Measurements from ENCODE around the gene NMRK1. TPM values are rescaled to one million over a fixed set of nuclear protein-coding genes. Genes with fewer than 3 reads are reported as not detected.

The NMRK1 gene
- total RNA-seq, 1 donor from 2014 or later: 1.7 TPM

- Mint-ChIP-seq H3K4me3 (no peak overlapping the region), H3K9me3 (no peaks in the 10 kb centered on the region), H3K36me3 (no peaks in the 10 kb centered on the region), H3K27ac (no peak overlapping the region), H3K27me3 (ENCODE audit: insufficient read depth, low read depth) (no peaks in the 10 kb centered on the region), H3K4me1 (no peaks in the 10 kb centered on the region)
- H3K9me3 ChIP-seq (ENCODE audit: low read depth): no peaks in the 10 kb centered on the region
- H3K4me1 ChIP-seq: peaks cover 14% of the 10 kb centered on the region
- no peak overlapping the region for H2AFZ ChIP-seq (replicated peaks)
- TF ChIP-seq EZH2 (IDR thresholded peaks at IDR 0.05) (no peak), EZH2phosphoT487 (IDR thresholded peaks at IDR 0.05) (no peak)
- TF ChIP-seq, protein P1, sequence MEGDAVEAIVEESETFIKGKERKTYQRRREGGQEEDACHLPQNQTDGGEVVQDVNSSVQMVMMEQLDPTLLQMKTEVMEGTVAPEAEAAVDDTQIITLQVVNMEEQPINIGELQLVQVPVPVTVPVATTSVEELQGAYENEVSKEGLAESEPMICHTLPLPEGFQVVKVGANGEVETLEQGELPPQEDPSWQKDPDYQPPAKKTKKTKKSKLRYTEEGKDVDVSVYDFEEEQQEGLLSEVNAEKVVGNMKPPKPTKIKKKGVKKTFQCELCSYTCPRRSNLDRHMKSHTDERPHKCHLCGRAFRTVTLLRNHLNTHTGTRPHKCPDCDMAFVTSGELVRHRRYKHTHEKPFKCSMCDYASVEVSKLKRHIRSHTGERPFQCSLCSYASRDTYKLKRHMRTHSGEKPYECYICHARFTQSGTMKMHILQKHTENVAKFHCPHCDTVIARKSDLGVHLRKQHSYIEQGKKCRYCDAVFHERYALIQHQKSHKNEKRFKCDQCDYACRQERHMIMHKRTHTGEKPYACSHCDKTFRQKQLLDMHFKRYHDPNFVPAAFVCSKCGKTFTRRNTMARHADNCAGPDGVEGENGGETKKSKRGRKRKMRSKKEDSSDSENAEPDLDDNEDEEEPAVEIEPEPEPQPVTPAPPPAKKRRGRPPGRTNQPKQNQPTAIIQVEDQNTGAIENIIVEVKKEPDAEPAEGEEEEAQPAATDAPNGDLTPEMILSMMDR (IDR thresholded peaks at IDR 0.05): no peak
- no peak for DNase-seq (ENCODE audit: low spot score)
- no peaks in the 10 kb centered on the region for H3K79me2 ChIP-seq (ENCODE audit: low read depth)
- no peaks in the 10 kb centered on the region for H4K20me1 ChIP-seq (ENCODE audit: low read depth)
- peaks cover 7% of the 10 kb centered on the region for H3F3A ChIP-seq (ENCODE audit: low read depth)
- H3K9ac ChIP-seq: no peak overlapping the region
- H3K27me3 ChIP-seq: no peaks in the 10 kb centered on the region
- no peak overlapping the region for H3K4me3 ChIP-seq
- no peak overlapping the region for H3K4me2 ChIP-seq
- H3K27ac ChIP-seq: no peak overlapping the region
- no peaks in the 10 kb centered on the region for H3K36me3 ChIP-seq
Measured at GRCh38 chr9:75065510-75065909, 22.4 kb downstream of the NMRK1 start.

- Histone ChIP-seq H4K20me1 (ENCODE audit: low read depth) (no peaks in the 10 kb centered on the region), H3K36me3 (no peaks in the 10 kb centered on the region), H3K4me1 (peaks cover 7% of the 10 kb centered on the region), H3K9ac (no peak overlapping the region), H3K79me2 (ENCODE audit: low read depth) (no peaks in the 10 kb centered on the region), H3K27me3 (no peaks in the 10 kb centered on the region), H2AFZ (replicated peaks) (no peak overlapping the region), H3K9me3 (ENCODE audit: low read depth) (no peaks in the 10 kb centered on the region), H3F3A (ENCODE audit: low read depth) (peaks cover 7% of the 10 kb centered on the region), H3K4me2 (no peak overlapping the region), H3K4me3 (no peak overlapping the region), H3K27ac (no peak overlapping the region)
- no peaks in the 10 kb centered on the region for H3K27me3 Mint-ChIP-seq (ENCODE audit: insufficient read depth, low read depth)
- TF ChIP-seq, protein P1 (IDR thresholded peaks at IDR 0.05): no peak
- TF ChIP-seq EZH2phosphoT487 (IDR thresholded peaks at IDR 0.05) (no peak), EZH2 (IDR thresholded peaks at IDR 0.05) (no peak)
- H3K4me3 Mint-ChIP-seq: no peak overlapping the region
- H3K36me3 Mint-ChIP-seq: no peaks in the 10 kb centered on the region
- DNase-seq (ENCODE audit: low spot score): no peak
- H3K27ac Mint-ChIP-seq: no peak overlapping the region
- peaks cover 2% of the 10 kb centered on the region for H3K9me3 Mint-ChIP-seq
- H3K4me1 Mint-ChIP-seq: no peaks in the 10 kb centered on the region
Measured at GRCh38 chr9:75064307-75065025, 23.5 kb downstream of the NMRK1 start.

DNA sequence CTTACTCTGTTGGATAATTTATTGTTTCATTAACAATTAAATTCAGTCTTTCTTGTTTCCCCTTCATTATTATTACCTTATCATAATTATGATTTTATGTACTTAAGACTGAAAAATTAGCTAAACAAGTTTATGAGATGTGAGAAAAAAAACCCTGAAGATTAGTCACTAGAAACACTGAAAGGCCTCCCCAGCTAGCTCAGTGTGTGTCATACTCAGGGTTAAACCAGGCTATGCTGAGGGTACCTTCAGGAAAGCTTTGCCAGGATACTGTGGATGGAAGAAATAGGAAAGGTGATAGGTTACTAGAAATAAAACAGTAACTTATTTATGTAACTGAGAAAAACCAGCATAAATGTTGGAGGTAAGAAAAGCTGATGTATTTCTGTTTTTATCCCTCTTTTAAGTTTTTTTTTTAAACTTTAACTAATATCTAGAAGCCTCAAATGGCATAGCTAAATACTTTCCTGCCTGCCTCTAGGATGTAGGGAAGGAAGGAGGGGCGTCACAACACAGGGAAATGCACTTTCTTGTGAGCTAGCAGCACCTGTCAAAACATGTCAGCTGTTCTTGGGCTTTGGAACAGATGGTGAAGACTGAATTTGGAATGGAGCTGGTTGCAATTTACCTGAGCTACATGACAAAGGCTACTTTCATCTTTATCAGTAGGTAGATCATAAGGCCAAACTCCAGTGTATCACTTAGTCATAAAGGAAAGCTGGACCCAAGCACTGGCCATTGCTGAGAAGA, 24.2 kb downstream of the NMRK1 start:
- Mint-ChIP-seq H3K4me1 (no peaks in the 10 kb centered on the region), H3K36me3 (no peaks in the 10 kb centered on the region), H3K27ac (no peak overlapping the region), H3K9me3 (peaks cover 4% of the 10 kb centered on the region), H3K4me3 (no peak overlapping the region), H3K27me3 (ENCODE audit: insufficient read depth, low read depth) (no peaks in the 10 kb centered on the region)
- no peaks in the 10 kb centered on the region for H3K27me3 ChIP-seq
- H3K36me3 ChIP-seq: no peaks in the 10 kb centered on the region
- no peaks in the 10 kb centered on the region for H3K79me2 ChIP-seq (ENCODE audit: low read depth)
- DNase-seq (ENCODE audit: low spot score): no peak
- H2AFZ ChIP-seq (replicated peaks): no peak overlapping the region
- peaks cover under 1% of the 10 kb centered on the region for H3K4me1 ChIP-seq
- TF ChIP-seq EZH2 (IDR thresholded peaks at IDR 0.05) (no peak), EZH2phosphoT487 (IDR thresholded peaks at IDR 0.05) (no peak)
- TF ChIP-seq, protein P1 (IDR thresholded peaks at IDR 0.05): no peak
- H3K4me3 ChIP-seq: no peak overlapping the region
- H3K27ac ChIP-seq: no peak overlapping the region
- H4K20me1 ChIP-seq (ENCODE audit: low read depth): no peaks in the 10 kb centered on the region
- peaks cover 5% of the 10 kb centered on the region for H3F3A ChIP-seq (ENCODE audit: low read depth)
- H3K9me3 ChIP-seq (ENCODE audit: low read depth): no peaks in the 10 kb centered on the region
- H3K4me2 ChIP-seq: no peak overlapping the region
- H3K9ac ChIP-seq: no peak overlapping the region
